A673 (cell line): ENCODE results near the gene DSCAM.

Experiments used
- CTCF ChIP-seq: fragments of 300-800, 200-600 bp; sonication (generic); conservative IDR thresholded peaks from 2 replicates; pipeline ENCODE4 v1.5.1; 2017; ENCODE audit warnings: low read depth, mild to moderate bottlenecking, antibody characterized with exemption, low read length, moderate library complexity, mixed read lengths
- EZH2 ChIP-seq: fragments of 200-600 bp; sonication (generic); IDR thresholded peaks from 2 replicates; pipeline ENCODE4 v1.6.1; 2017; ENCODE audit warnings: borderline replicate concordance, low read depth, mild to moderate bottlenecking, mixed read lengths, antibody characterized with exemption, low read length; ENCODE audit not compliant: poor library complexity, severe bottlenecking

- TF ChIP-seq CTCF (no peak), EZH2 (no peak)
Observed at GRCh38 chr21:40200126-40200525, 646.8 kb downstream of the DSCAM start.
